ENCODE data around the gene ELP5. TPM values are rescaled to one million over a fixed set of nuclear protein-coding genes. Genes with fewer than 3 reads are reported as not detected.
A peak's percentile ranks its signal among the peaks of the same experiment; 100 is the strongest.

The ELP5 gene
- total and polyA plus RNA-seq, 10 of the 15 experiments (the other 5 are each of a cell fraction or from before 2014, with no cell fraction given): 41.1 to 109 (median 77.5) TPM

DNA sequence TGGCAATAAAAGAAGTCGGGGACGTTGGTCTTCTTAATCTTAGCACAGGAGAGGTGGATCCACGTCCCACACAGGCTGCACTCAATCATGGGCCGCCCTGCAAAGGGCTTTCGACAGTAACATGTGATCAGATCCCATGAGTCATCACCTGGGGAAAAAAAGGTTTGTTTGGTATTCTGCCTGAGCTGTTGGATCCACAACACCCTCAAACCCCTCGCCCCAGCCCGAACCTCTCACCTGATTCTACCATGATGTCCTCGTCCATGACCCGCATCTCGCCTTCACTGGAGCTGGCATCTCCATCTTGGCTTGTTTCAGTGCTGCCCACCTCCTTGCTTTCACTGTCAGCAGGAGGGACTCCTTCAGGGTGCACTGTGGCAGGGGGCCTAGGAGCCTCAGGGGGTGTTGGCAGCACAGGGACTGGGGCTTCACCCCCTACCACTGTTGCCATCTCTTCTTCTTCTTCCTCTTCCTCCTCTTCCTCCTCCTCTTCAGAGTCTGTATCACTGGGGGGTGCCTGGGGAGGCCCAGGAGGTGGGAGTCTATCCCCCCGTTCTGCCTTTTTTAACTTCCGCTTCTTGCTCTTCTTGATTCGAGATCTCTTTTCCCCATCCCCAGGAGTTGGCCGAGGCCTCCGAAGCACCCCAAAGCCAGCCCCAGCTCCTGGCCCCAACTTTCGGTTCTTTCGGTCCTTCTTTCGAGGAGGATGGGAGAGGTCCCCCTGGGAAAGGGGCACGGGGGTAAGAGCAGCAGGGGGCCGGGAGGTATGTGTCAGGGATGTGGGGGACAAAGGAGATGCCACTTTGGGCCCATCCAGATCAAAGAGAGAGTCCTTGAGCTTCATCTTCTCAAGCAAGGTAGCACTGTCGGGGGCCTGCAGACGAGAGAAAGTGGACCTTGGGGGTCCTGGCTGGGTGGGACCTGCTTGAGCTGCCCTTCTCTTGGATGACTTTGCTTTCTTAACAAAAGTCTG, 16.0 kb upstream of the ELP5 start:
- intact Hi-C loops (cut with micrococcal nuclease; ENCODE audit: unreplicated experiment): no loop called here
- H3K36me3 ChIP-seq (ENCODE audit: control insufficient read depth in 2 of 2, insufficient read depth in 2 of 2, low read length in 1 of 2): peaks cover 6 to 14% of the 10 kb centered on the region in 2 experiments
- H3K4me2 ChIP-seq (ENCODE audit: control insufficient read depth, insufficient read depth): peak overlapping the region; percentile 91
- RAD21 ChIA-PET (ENCODE audit: unreplicated experiment): interaction anchor here (1.2 to 1.4 kb wide), 3 partner anchors 14 to 190 kb away, joined by 3 to 4 read pairs (median 3); partner anchors contain the start of genes ACADVL and DLG4
- FAIRE-seq (no peak), DNase-seq (ENCODE audit: low read depth, low spot score) (no peak), ATAC-seq (no peak)
- SMC1A ChIA-PET (ENCODE audit: uncharacterized antibody, unreplicated experiment): no interaction called here
- H3K4me1 ChIP-seq (ENCODE audit: control insufficient read depth, insufficient read depth, low read length): peaks cover 29% of the 10 kb centered on the region
- H3K27ac ChIP-seq (ENCODE audit: control insufficient read depth, insufficient read depth): 0 out of 2 replicates have a peak overlapping the region, but pooled peaks have one; percentile 15
- no peaks in the 10 kb centered on the region for H3K27me3 ChIP-seq (replicated peaks in 1 of 2; ENCODE audit: control insufficient read depth in 2 of 2, insufficient read depth in 2 of 2, low read length in 1 of 2)
- no peak overlapping the region for H2AFZ ChIP-seq (ENCODE audit: control insufficient read depth, low read depth, low read length)
- no peaks in the 10 kb centered on the region for H3K9me3 ChIP-seq (replicated peaks; ENCODE audit: control insufficient read depth, insufficient read depth, low read length)
- H4K20me1 ChIP-seq (ENCODE audit: control insufficient read depth, insufficient read depth): no peaks in the 10 kb centered on the region
- in situ Hi-C loops (cut with MboI): no loop called here
- 76% methylated on average over 21 of the region's 22 CpGs for WGBS (ENCODE audit: insufficient coverage, insufficient replicate concordance, low lambda C conversion rate, missing lambda C conversion rate)
- peak overlapping the region; percentile 84; the same call in 1 of the 2 replicates for H3K4me3 ChIP-seq
- POLR2A ChIA-PET: interaction anchor here (1.1 to 7.3 kb wide), 4 partner anchors 14 to 94 kb away, joined by 3 to 99 read pairs (median 41); partner anchors contain the start of genes ACADVL, CTDNEP1, DLG4 and ELP5
- TSS peak; percentile 19 for BruUV-seq (replicated peaks)
- H3K79me2 ChIP-seq (ENCODE audit: control insufficient read depth, insufficient read depth, low read length): peaks cover 61% of the 10 kb centered on the region
- CTCF ChIA-PET: interaction anchor here (1.5 to 6.6 kb wide), 2 partner anchors 15 kb away, joined by 9 to 50 read pairs; partner anchors contain the start of genes ACADVL and DLG4
- no peak overlapping the region; the same call in 1 of the 2 replicates for H3K9ac ChIP-seq (ENCODE audit: control insufficient read depth, insufficient read depth, low read length)
- TF ChIP-seq BRCA1 (IDR thresholded peaks at IDR 0.05; ENCODE audit: low read depth, low read length): no peak
- no peak for TF ChIP-seq GATAD2B (conservative IDR thresholded peaks at IDR 0.05; ENCODE audit: low read depth)
- TF ChIP-seq TCF7 (IDR thresholded peaks at IDR 0.05; ENCODE audit: borderline replicate concordance): no peak
- no peak for TF ChIP-seq SKIL (IDR thresholded peaks at IDR 0.05; ENCODE audit: low read depth, poor library complexity, severe bottlenecking)
- TF ChIP-seq, protein P1, sequence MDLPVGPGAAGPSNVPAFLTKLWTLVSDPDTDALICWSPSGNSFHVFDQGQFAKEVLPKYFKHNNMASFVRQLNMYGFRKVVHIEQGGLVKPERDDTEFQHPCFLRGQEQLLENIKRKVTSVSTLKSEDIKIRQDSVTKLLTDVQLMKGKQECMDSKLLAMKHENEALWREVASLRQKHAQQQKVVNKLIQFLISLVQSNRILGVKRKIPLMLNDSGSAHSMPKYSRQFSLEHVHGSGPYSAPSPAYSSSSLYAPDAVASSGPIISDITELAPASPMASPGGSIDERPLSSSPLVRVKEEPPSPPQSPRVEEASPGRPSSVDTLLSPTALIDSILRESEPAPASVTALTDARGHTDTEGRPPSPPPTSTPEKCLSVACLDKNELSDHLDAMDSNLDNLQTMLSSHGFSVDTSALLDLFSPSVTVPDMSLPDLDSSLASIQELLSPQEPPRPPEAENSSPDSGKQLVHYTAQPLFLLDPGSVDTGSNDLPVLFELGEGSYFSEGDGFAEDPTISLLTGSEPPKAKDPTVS (IDR thresholded peaks at IDR 0.05; ENCODE audit: low read depth, low read length): no peak
- TF ChIP-seq RUNX3 (IDR thresholded peaks at IDR 0.05; ENCODE audit: low read length): no peak
- TF ChIP-seq HDGF (IDR thresholded peaks at IDR 0.05): no peak
- TF ChIP-seq MEF2A (IDR thresholded peaks at IDR 0.05; ENCODE audit: insufficient read depth, low read depth, low read length): no peak
- no peak for TF ChIP-seq PKNOX1 (IDR thresholded peaks at IDR 0.05)
- TF ChIP-seq ZNF217 (IDR thresholded peaks at IDR 0.05): no peak
- TF ChIP-seq DPF2 (IDR thresholded peaks at IDR 0.05): no peak
- TF ChIP-seq MXI1 (IDR thresholded peaks at IDR 0.05; ENCODE audit: low read depth, low read length): no peak
- TF ChIP-seq, protein P2, sequence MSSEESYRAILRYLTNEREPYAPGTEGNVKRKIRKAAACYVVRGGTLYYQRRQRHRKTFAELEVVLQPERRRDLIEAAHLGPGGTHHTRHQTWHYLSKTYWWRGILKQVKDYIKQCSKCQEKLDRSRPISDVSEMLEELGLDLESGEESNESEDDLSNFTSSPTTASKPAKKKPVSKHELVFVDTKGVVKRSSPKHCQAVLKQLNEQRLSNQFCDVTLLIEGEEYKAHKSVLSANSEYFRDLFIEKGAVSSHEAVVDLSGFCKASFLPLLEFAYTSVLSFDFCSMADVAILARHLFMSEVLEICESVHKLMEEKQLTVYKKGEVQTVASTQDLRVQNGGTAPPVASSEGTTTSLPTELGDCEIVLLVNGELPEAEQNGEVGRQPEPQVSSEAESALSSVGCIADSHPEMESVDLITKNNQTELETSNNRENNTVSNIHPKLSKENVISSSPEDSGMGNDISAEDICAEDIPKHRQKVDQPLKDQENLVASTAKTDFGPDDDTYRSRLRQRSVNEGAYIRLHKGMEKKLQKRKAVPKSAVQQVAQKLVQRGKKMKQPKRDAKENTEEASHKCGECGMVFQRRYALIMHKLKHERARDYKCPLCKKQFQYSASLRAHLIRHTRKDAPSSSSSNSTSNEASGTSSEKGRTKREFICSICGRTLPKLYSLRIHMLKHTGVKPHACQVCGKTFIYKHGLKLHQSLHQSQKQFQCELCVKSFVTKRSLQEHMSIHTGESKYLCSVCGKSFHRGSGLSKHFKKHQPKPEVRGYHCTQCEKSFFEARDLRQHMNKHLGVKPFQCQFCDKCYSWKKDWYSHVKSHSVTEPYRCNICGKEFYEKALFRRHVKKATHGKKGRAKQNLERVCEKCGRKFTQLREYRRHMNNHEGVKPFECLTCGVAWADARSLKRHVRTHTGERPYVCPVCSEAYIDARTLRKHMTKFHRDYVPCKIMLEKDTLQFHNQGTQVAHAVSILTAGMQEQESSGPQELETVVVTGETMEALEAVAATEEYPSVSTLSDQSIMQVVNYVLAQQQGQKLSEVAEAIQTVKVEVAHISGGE (CRISPR knock-in tag; IDR thresholded peaks at IDR 0.05): no peak
